HL-60/S4 (cell line): ENCODE measurements around the gene EIF1AD.
"Not testable (repeated sequence)": the region's sequence is repeated elsewhere in the genome, so short reads cannot be mapped to it uniquely, and the experiment has no call there.

Experiments
- in situ Hi-C: fragments of 300-500 bp; cut with MboI; formaldehyde crosslinking; loops from 2 replicates; pipeline ENCODE4 v1.14.3; 2022; ENCODE audit warnings: low sequenced_read_pairs

Gene EIF1AD

GRCh38 chr11:66022401-66023185 lies 20.6 kb upstream of the EIF1AD start:
- in situ Hi-C loops = no loop called here

- in situ Hi-C loops = no loop called here
Observed at GRCh38 chr11:66020618-66021357, 18.8 kb upstream of the EIF1AD start.

- in situ Hi-C loops = no loop called here
Observed at GRCh38 chr11:66020212-66020611, 18.3 kb upstream of the EIF1AD start.

DNA sequence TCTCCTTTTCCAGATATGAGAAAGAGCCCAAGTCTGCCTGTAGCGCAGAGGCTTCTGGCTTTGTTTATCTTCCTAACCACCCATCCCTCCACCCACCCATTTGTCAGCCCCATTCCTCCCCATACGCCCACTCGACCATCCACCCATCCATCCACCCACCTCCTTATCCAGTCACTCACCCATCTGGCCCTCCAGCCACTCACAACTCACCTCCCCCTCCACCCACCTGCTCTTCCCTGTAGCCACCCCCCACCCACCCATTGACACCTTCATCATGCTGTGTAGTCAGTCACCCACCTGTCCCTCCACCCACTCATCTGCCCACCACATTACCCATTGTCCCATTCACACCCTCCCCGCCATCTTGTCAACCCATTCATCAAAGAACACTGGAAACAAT lies 15.4 kb upstream of the EIF1AD start:
- in situ Hi-C loops = no loop called here

- in situ Hi-C loops = no loop called here
Observed at GRCh38 chr11:66016793-66017177, 14.8 kb upstream of the EIF1AD start.

DNA sequence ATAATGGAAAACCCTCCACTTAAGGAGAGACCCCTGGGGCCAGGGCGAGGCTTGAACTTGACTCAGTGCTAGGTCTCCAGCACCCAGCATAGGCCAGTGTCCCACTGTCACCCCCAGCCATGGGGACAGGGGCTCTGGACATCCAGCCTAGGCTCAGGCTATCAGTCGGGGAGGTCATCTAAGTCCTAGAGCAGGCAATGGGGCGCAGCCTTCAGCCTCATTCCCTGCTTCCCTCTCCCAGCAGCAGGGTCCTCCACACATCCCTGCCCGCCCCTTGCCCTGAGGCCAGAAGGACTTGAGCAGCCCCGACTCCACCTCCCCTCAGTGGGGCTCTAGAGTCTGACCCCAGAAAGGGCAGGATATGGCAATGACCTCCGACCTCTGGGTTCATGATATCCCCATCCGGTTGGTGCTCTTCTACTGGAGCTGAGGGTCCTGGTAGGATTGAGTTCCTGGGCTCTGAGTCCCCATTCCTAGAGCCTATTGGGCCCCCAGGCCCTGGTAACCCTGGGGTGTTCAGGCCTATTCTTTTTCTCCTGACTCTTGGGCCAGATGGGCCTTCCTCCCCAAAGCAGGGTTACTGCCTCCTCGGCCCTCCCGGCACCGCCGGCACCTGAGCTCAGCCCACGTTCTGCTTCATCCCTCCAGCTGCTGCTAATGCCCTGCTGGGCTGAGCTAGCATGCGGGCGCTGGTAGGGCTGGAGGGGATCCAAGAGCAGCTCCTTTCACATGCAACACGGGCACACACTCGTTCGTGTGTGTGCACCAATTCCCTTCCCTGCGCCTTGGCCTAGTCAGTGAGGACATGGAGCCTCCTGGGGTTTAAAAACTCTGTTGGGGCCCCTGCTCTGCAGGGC lies 14.2 kb upstream of the EIF1AD start:
- in situ Hi-C loops = no loop called here

- in situ Hi-C loops = no loop called here
Observed at GRCh38 chr11:66015454-66015881, 13.5 kb upstream of the EIF1AD start.

DNA sequence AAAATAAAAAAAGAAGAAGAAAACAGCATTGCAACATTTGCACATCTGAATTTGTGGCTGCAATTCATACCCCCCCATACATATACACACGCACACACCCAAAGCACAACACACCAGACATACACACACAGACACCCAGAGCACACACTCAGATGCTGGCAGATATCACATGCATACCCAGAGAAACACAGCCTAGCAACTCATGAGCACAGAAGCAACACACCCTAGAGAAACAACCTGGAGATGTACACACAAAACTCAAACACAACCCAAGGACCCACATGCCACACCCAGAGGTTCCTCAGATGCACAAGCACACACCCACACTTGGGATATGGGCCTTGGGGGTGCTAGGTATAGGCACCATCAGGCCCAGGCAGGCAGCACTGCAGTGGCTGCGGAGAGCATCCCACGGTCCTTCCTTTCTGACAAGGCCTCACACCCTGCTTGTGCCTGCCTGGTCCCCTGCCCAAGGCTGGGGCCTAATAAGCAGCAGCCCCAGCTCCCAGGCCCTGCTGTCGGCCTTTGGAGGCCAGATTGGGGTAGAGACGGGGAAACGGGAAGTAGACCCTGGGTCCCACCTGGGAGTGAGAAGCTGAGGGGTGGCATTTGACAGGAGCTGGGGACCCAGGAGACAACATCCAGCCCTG lies 13.0 kb upstream of the EIF1AD start:
- in situ Hi-C loops = no loop called here

GRCh38 chr11:66013762-66014100 lies 11.8 kb upstream of the EIF1AD start:
- in situ Hi-C loops = no loop called here

GRCh38 chr11:66012946-66013761 lies 11.2 kb upstream of the EIF1AD start:
- in situ Hi-C loops = no loop called here

DNA sequence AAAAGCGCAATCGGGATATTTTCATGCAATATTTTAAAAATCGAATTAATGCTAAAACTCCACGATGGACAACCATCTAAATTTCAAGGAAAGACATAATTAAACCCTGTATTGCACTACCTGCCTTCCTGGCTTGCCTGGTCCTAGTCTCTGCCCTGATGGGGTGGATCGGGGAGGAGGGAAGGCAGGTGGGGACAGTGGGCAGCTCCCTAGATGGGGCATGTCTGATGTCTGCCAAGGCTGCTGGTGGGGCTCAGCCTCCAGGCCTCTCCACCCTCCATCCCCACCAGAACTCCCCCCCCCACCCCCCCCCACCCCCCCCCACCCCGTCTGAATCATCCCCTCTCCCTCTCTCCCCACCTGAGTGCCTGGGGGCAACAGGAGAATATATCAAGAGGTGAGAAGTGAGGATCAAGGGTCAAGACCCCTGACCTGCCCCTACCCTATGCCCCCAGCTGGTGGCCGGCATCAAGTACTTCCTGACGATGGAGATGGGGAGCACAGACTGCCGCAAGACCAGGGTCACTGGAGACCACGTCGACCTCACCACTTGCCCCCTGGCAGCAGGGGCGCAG lies 10.5 kb upstream of the EIF1AD start:
- in situ Hi-C loops = no loop called here

- in situ Hi-C loops = no loop called here
Observed at GRCh38 chr11:66011785-66012303, 9.9 kb upstream of the EIF1AD start, which contains the start of gene CST6. Gene CST6, plus strand, starts transcription at chr11:66012008. Its CDS starts 37 bp downstream, at chr11:66012045.

DNA sequence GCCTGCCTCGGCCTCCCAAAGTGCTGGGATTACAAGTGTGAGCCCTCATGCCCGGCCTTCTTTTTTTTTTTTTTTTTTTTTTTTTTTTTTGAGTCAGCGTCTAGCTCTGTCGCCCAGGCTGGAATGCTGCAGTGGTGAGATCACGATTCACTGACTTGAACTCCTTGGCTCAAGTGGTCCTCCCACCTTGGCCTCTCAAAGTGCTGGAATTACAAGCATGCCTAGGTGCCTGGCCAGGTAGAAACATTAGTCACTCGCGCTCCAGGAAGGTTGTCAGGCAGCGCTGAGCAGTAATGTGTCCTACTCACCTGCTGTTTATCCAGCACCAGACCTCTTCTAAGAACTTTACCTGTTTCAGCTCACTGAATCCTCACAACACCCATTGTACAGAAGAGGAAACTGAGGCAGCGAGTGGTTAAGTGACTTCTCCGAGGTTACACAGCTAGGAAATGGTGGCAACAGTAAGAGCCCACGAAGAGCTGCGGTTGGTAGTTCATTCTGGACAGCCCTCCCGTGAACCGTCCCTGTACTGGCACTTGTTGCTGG lies 9.4 kb upstream of the EIF1AD start:
- in situ Hi-C loops = no loop called here

DNA sequence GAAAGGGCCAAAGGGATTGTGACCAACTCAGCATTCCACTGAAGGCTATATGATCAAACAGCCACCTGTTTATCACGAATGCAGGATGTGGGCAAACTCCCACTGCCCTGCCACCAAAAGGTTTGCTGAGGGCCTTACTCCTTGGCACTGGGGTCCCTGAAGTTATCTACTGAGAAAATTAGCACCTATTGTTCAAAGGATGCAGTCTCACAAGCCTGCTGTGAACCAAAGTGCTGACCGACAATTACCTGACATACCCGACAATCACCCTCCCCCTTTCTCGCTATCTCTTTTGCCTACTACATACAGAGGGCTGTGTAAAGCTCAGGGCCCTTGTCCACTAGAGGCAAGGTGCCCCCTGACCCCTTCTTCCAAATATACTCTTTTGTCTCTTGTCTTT lies 8.1 kb upstream of the EIF1AD start:
- in situ Hi-C loops = not testable (repeated sequence)

DNA sequence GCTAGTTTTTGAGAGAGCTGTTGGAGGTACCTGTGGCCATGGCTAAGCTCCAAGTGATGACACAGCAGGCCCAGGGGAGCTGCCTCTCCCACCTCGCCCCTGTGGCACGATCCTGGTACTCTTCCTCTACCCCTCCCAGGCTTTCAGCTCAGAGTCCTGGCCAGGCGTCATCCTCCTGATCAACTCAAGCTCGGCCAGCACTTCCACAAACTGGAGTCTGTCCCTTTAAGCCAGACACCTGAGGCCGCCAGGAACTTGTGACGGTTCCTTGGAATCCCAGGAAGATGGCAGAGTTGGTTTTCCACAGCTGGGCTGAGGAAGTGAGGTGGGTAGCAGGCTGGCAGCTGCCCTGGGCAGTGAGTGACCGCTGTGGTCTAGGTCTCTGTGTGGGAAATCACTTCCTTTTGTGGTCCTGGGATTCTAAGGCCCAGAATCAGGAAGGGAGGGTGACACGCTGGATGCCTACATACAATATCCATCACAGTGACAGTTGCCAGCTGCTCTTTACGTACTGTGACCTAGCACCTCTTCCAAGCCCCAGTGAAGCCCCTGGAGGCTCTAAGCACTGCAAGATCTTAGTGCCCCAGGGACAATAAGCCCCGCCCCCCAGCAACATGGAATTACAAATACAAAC lies 6.6 kb upstream of the EIF1AD start:
- in situ Hi-C loops = no loop called here

DNA sequence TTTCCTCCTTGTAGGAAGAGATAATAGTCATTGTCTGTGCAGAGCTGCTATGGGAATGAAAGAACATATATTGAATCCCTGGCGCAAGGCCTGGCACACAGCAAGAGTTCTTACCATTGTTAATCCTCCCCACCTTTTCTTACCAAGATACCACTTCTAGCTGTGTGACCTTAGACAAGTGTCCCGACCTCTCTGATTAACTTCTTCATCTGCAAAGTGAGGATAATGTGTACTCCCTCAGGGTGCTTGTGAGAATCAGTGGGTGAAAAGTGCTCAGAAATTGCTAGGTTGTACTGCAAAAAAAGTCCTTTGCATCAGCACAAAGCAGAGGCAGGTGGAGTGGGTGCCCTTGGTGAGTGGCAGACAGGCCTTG lies 6.1 kb upstream of the EIF1AD start:
- in situ Hi-C loops = no loop called here

DNA sequence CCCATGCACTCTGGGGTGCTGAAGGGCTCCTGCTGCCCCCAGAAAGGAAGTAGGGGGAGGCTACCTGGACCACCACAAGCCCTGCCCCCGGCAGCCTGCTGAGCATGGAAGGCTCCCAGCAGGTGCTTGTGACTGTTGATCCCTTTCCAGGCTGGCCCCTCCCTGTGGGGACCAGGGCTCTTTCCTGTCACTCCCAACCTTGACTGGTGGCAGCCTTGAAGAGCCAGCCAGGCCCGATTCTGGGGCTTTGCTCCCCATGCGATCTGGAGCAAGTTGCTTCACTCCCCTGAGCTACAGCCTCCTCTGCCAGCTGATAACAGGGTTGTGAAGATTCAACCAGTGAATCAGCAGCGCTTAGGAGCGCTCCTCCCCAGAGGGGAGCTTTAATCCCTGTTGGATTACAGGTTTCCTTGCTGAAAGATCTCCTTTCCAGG lies 5.3 kb upstream of the EIF1AD start:
- in situ Hi-C loops = no loop called here

DNA sequence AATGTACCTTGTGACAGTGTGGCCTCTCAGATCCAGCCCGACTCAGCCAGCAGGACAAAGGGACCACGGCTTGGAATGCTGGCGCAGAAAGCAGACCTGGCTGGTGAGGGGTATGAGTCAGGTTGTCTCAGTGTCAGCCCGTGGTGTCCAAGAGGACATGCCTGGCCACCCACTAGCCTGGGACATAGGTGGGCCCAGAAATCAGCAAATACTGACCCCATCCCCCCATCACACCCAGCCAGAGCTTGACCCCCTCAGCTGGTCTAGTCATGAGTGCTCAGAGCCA lies 4.9 kb upstream of the EIF1AD start:
- in situ Hi-C loops = no loop called here
